Breast epithelium (tissue), 4 donors: ENCODE data around the gene ZNF681. TPM values are rescaled to one million over a fixed set of nuclear protein-coding genes. Genes with fewer than 3 reads are reported as not detected.

ENCODE experiments used
- DNase-seq, 2 donors: peaks; one replicate each; pipeline ENCODE4 v3.0.0-alpha.2; 2019; ENCODE audit warnings: low spot score in 2 of 2
- H3K27ac ChIP-seq, 2 donors: fragments of 200-600 bp; sonication (generic) in 1 of 2; one replicate each; pipeline ENCODE4 v1.5.1; 2016 to 2019; ENCODE audit warnings: mild to moderate bottlenecking in 1 of 2
- H3K27me3 ChIP-seq, 2 donors: fragments of 200-600 bp; sonication (generic) in 1 of 2; one replicate each; pipeline versions ENCODE4 v1.5.1 to v1.6.0; 2017 to 2019; ENCODE audit warnings: control low read depth in 1 of 2, mild to moderate bottlenecking in 1 of 2
- H3K36me3 ChIP-seq: fragments of 200-600 bp; one replicate; pipeline ENCODE4 v1.5.1; 2019
- H3K4me1 ChIP-seq, 2 donors: fragments of 200-600 bp; sonication (generic); one replicate each; pipeline ENCODE4 v1.5.1; 2016 to 2019; ENCODE audit warnings: control low read depth in 1 of 2
- H3K4me3 ChIP-seq, 3 donors: fragments of 200-600 bp; sonication (generic); 1 replicate in 2 of 3; 2 replicates in 1 of 3; pipeline ENCODE4 v1.5.1; 2016 to 2019; ENCODE audit warnings: mild to moderate bottlenecking in 3 of 3, moderate library complexity in 2 of 3
- H3K9me3 ChIP-seq, 2 donors: fragments of 200-600 bp; sonication (generic) in 1 of 2; one replicate each; pipeline ENCODE4 v1.5.1; 2016 to 2019; ENCODE audit warnings: control low read depth in 1 of 2
- POLR2A ChIP-seq: fragments of 450-650 bp; IDR thresholded peaks from one replicate; pipeline ENCODE4 v1.6.1; 2016; ENCODE audit warnings: antibody characterized with exemption, mild to moderate bottlenecking, moderate library complexity
- POLR2AphosphoS5 ChIP-seq, 3 donors: sonication (generic); formaldehyde crosslinking; IDR thresholded peaks; one replicate each; pipeline ENCODE4 v1.6.1; 2017; ENCODE audit warnings: antibody characterized with exemption in 3 of 3
- intact Hi-C: fragments of 100-400 bp; cut with DNase I; formaldehyde crosslinking; loops from one replicate; pipeline ENCODE4 v1.15.1; 2023; ENCODE audit warnings: low total_unique reads
- total RNA-seq, 3 donors: library from RNA; depleted of rRNA; stranded (reverse); fragments of >200 nt; gene quantifications; one replicate each; pipeline ENCODE4 v1.1.0, GENCODE V29; 2016
- TF ChIP-seq, protein P1 (sequence below), 3 donors: fragments of 450-650 bp; IDR thresholded peaks; one replicate each; pipeline ENCODE4 v1.5.1; 2016 to 2017; ENCODE audit warnings: antibody characterized with exemption in 3 of 3, mild to moderate bottlenecking in 3 of 3, moderate library complexity in 3 of 3

The ZNF681 gene
- total RNA-seq, 3 donors from 2014 or later: 1.1 to 6.1 (median 2.6) TPM

DNA sequence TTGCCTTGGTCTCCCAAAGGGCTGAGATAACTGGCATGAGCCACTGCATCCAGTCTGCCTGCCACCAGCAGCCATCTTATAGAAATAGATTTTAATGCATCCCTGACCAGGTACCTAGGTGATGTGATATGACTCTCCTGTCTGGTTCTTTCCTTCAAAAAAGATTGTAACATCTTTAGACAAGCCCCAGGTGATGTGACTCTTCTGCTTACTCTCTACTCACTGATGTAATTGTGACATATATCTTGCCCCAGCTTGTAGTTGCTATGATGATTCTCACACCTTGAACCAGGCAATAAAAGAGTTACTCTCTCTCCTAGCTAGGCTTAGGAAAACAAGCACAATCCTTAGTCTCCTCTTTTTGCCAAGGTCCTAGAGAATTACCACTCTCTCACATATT is 30.6 kb upstream of the ZNF681 start:
- no peak for DNase-seq
- H3K27me3 ChIP-seq: no peaks in the 10 kb centered on the region
- H3K9me3 ChIP-seq: peaks cover 0 to 6% of the 10 kb centered on the region in 2 donors
- H3K27ac ChIP-seq: no peak overlapping the region
- no peaks in the 10 kb centered on the region for H3K36me3 ChIP-seq
- H3K4me1 ChIP-seq: no peaks in the 10 kb centered on the region
- TF ChIP-seq POLR2AphosphoS5 (IDR thresholded peaks at IDR 0.05) (no peak), POLR2A (no peak)
- TF ChIP-seq, protein P1, sequence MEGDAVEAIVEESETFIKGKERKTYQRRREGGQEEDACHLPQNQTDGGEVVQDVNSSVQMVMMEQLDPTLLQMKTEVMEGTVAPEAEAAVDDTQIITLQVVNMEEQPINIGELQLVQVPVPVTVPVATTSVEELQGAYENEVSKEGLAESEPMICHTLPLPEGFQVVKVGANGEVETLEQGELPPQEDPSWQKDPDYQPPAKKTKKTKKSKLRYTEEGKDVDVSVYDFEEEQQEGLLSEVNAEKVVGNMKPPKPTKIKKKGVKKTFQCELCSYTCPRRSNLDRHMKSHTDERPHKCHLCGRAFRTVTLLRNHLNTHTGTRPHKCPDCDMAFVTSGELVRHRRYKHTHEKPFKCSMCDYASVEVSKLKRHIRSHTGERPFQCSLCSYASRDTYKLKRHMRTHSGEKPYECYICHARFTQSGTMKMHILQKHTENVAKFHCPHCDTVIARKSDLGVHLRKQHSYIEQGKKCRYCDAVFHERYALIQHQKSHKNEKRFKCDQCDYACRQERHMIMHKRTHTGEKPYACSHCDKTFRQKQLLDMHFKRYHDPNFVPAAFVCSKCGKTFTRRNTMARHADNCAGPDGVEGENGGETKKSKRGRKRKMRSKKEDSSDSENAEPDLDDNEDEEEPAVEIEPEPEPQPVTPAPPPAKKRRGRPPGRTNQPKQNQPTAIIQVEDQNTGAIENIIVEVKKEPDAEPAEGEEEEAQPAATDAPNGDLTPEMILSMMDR (IDR thresholded peaks at IDR 0.05): no peak
- intact Hi-C loops: no loop called here
- H3K4me3 ChIP-seq: no peak overlapping the region

DNA sequence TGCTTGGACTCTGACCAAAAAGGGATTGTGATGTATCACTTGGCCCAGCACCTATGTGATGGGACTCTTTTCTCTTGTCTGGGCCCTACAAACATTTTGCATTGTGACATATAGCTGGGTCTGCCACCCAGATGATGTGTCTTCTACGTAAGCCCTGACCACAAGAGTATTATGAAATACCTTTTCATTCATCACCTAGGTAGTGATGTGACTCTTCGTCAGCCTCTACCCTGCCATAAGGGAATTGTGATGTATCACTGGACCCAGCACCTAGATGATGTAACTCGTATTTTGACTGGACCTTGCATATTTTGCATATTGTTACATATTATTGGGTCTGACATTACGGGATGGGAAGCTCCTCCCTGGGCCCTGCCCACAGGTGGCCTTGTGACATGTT is 29.7 kb upstream of the ZNF681 start:
- no peak for TF ChIP-seq POLR2A
- TF ChIP-seq, protein P1 (IDR thresholded peaks at IDR 0.05): no peak
- TF ChIP-seq POLR2AphosphoS5 (IDR thresholded peaks at IDR 0.05): no peak
- no peak for DNase-seq
- intact Hi-C loops: no loop called here

DNA sequence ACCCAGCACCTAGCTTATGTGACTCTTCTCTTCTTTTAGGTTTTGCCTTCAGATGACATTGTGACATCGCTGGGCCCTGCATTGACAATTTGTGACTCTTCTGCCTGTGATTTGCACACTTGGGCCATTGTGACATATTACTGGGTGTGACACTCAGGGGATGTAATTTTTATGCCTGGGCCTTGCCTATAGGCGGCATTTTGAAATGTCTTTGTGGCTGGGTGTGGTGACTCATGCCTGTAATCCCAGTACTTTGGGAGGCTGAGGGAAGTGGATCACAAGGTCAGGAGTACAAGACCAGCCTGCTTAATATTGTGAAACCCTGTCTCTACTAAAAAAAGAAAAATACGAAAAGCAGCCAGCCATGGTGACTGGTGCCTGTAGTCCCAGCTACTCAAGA is 28.4 kb upstream of the ZNF681 start:
- H3K9me3 ChIP-seq: peaks cover 0 to 6% of the 10 kb centered on the region in 2 donors
- H3K4me1 ChIP-seq: no peaks in the 10 kb centered on the region
- no peaks in the 10 kb centered on the region for H3K27me3 ChIP-seq
- H3K4me3 ChIP-seq: no peak overlapping the region
- no peak for DNase-seq
- no peak overlapping the region for H3K27ac ChIP-seq
- TF ChIP-seq, protein P1 (IDR thresholded peaks at IDR 0.05): no peak
- no peak for TF ChIP-seq POLR2A
- intact Hi-C loops: no loop called here
- no peaks in the 10 kb centered on the region for H3K36me3 ChIP-seq

More for the DNA sequence above, 29.7 kb upstream of the ZNF681 start:
- Histone ChIP-seq H3K27ac (no peak overlapping the region), H3K36me3 (no peaks in the 10 kb centered on the region), H3K4me3 (no peak overlapping the region), H3K9me3 (peaks cover 0 to 6% of the 10 kb centered on the region in 2 donors), H3K4me1 (no peaks in the 10 kb centered on the region), H3K27me3 (no peaks in the 10 kb centered on the region)

DNA sequence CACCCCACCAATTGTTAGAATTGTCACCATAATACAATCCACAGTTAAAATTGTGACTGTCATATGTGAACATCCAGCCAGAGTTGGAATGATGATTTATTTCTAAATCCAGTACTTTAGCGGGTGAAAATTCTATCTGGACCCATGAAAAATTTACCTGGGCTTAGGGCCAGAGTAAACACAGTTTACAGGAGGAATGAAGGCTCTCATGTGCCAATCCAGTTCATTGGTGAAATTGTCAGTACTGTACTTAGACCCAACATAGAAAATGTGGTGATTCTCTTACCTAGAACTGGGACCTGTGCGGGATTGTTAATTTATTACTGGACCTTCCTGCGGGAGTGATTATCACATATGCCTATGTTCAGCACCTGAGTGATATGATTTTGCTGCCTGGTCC is 27.3 kb upstream of the ZNF681 start:
- H3K4me3 ChIP-seq: no peak overlapping the region
- H3K36me3 ChIP-seq: no peaks in the 10 kb centered on the region
- no peaks in the 10 kb centered on the region for H3K4me1 ChIP-seq
- H3K27ac ChIP-seq: no peak overlapping the region
- intact Hi-C loops: no loop called here
- H3K9me3 ChIP-seq: peaks cover 0 to 6% of the 10 kb centered on the region in 2 donors
- H3K27me3 ChIP-seq: no peaks in the 10 kb centered on the region
- no peak for TF ChIP-seq POLR2AphosphoS5 (IDR thresholded peaks at IDR 0.05)
- no peak for TF ChIP-seq POLR2A
- TF ChIP-seq, protein P1 (IDR thresholded peaks at IDR 0.05): no peak
- DNase-seq: no peak

DNA sequence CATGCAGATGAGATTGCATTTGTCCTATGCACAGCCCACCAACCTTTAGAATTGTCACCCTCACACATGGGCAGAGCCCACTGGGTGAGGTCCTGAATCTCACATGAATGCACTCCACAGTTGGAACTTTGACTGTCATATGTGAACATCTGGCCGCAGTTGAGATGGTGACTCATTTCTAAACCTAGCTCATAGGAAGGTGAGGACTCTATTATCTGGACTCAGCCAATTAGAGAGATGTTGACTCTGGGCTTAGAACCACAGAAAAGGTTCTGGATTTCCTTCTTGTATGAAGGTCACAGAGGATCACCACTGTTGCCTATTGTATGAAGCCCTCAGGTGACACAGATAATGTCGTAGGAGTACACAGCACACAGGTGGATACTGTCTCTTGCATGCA is 25.6 kb upstream of the ZNF681 start:
- TF ChIP-seq POLR2AphosphoS5 (IDR thresholded peaks at IDR 0.05) (no peak), POLR2A (no peak)
- TF ChIP-seq, protein P1 (IDR thresholded peaks at IDR 0.05): no peak
- no peak for DNase-seq
- H3K9me3 ChIP-seq: no peaks in the 10 kb centered on the region
- H3K4me1 ChIP-seq: no peaks in the 10 kb centered on the region
- no peaks in the 10 kb centered on the region for H3K27me3 ChIP-seq
- H3K4me3 ChIP-seq: no peak overlapping the region
- intact Hi-C loops: no loop called here
- H3K27ac ChIP-seq: no peak overlapping the region
- H3K36me3 ChIP-seq: no peaks in the 10 kb centered on the region
